Measurements from ENCODE around the gene FOXN4.
"Not testable (repeated sequence)": the region's sequence is repeated elsewhere in the genome, so short reads cannot be mapped to it uniquely, and the experiment has no call there.

Gene FOXN4

DNA sequence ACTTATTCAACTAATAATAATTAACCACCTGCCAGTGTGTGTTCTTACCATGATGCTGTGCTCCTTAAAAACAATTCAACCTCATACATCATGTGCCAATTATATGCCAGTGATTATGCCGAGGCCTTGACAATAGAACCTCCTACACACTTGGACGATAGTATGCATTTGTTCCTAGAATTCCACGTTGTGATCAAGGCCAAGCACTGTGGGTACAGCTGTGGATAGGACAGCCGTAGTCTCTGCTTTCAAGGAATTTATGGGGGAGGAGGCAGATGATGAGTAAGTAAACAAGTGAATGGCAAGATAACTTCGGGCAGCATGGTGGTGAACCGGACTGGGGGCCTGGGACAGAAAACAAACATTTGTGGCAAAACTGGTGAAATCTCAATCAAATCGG lies 20.6 kb upstream of the FOXN4 start:
- H3K9me3 ChIP-seq (ENCODE audit: control insufficient read depth, insufficient read depth, low read length): no peaks in the 10 kb centered on the region
- no peaks in the 10 kb centered on the region for H3K4me1 ChIP-seq (ENCODE audit: insufficient read depth, low read length)
- no peak overlapping the region for H3K9ac ChIP-seq (ENCODE audit: low read depth, low read length)
- H3K36me3 ChIP-seq (ENCODE audit: insufficient read depth, low read length): no peaks in the 10 kb centered on the region

DNA sequence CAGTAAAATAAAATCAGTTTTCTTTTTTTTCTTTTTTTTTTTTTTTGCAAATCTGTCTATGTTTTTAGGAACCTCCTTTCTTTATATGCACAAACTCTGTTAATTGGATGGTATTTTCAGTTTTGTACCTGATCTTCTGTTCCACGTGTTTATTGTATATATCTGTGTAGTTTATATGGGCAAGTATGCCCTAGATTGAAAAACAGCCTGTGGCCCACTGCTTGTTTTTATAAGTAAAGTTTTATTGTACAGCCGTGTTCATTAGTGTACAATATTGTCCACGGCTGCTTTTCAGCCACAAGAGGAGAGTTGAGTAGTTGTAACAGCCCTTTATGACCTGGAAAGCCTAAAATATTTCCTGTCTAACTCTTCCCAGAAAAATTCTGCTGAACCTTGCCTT lies 19.9 kb upstream of the FOXN4 start:
- no peaks in the 10 kb centered on the region for H3K4me1 ChIP-seq (ENCODE audit: insufficient read depth, low read length)
- no peaks in the 10 kb centered on the region for H3K36me3 ChIP-seq (ENCODE audit: insufficient read depth, low read length)
- no peaks in the 10 kb centered on the region for H3K9me3 ChIP-seq (ENCODE audit: control insufficient read depth, insufficient read depth, low read length)
- H3K9ac ChIP-seq (ENCODE audit: low read depth, low read length): no peak overlapping the region

DNA sequence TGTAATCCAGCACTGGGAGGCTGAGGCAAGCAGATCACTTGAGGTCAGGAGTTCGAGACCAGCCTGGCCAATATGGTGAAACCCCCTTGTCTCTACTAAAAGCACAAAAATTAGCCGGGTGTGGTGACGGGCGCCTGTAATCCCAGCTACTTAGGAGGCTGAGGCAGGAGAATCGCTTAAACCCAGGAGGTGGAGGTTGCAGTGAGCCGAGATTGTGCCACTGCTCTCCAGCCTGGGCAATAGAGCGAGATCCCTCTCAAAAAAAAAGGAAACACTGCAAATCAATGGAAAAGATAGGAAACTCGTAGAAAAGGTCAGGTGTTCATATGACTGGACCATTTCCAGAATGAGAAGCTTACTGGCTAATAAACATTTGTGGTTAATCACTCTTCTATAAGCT lies 12.2 kb upstream of the FOXN4 start:
- not testable (repeated sequence) for H3K9me3 ChIP-seq (ENCODE audit: control insufficient read depth, insufficient read depth, low read length); H3K36me3 ChIP-seq (ENCODE audit: insufficient read depth, low read length); H3K4me1 ChIP-seq (ENCODE audit: insufficient read depth, low read length); H3K9ac ChIP-seq (ENCODE audit: low read depth, low read length)

DNA sequence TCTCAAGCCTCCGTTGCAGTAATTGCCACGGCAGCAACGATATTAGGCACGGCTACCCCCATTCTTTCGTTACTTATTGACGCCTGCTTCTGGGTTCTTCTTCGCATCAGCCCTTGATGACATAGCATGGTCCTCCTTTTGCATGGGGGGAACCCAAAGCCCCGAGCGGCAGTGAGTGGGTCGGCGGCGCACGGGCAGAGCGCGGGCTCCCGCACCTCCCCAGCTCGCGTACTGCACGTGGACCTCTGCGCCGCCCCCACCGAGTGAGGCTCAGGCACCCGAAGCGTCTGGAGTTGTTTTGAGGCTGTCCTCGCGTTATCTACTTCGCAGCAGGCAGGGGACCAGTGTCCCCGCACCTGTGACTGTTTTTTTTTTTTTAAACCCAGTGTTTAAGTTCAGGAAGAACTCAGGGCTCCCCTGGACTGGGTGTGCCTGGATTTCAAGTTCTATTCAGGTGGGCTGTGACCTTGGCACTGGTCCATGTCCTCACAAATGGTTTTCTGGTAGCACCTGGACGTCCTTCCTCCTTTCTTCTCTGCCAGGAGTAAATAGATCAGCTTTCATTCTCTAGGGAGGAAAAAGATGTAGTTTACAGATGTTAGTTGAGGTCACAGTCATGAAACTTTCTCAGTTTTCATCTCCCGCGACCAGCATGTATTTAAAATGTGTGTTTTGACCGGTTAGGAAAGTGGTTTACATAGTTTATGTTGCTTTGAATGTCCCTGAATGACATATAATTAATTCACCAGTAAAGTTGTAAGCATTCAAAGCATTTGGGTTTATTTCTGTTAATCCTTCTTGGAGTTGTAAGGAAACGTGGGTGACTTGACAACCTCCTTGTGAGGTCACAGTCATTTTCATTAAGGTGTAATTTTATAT lies 1.4 kb upstream of the FOXN4 start:
- Histone ChIP-seq H3K9ac (ENCODE audit: low read depth, low read length) (peak overlapping the region; percentile 73; the same call in 1 of the 2 replicates), H3K4me1 (ENCODE audit: insufficient read depth, low read length) (no peaks in the 10 kb centered on the region), H3K9me3 (ENCODE audit: control insufficient read depth, insufficient read depth, low read length) (no peaks in the 10 kb centered on the region), H3K36me3 (ENCODE audit: insufficient read depth, low read length) (no peaks in the 10 kb centered on the region)

DNA sequence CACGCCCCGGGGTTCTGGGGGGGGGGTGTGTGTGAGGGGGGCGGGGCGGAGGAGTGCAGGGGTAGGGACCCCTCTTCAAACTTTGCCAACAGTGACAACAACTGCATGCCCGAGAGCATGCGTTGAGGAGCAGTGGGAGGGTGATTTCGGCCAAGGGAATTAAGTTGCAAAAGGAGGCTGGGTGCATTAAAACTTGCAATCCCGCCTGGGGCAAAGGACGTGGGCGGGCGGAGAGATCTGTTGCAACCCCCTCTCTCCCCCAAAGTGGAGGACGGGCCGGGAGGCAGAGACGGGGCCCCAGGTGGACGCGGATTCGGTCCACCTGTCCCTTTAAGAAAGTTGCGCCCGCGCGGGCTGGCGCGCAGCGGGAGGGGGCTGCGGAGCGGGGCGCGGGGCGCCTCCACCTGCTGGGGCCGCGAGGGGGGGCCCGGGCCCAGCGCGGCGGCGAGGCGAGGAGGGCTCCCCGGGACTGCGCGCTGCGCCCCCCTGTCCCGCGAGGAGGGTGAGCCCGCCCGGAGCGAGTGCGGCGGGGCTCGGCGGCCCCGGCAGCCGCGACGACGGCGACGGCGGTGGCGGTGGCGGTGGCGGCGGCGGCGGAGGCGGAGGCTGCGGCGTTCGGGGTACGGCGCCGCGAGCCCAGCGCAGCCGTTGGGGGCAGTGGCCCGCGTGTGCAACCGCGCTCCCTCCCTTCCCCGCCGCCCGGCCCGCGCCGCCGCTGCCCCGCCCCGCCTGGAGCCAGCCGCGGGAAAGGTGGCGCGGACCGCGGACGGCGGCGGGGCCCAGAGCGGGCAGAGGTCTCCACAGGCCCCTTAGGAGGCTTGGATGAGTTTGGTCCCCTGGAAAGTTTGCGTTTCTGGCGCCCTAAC lies 530 bp upstream of the FOXN4 start:
- Histone ChIP-seq H3K9me3 (ENCODE audit: control insufficient read depth, insufficient read depth, low read length) (no peaks in the 10 kb centered on the region), H3K36me3 (ENCODE audit: insufficient read depth, low read length) (no peaks in the 10 kb centered on the region), H3K4me1 (ENCODE audit: insufficient read depth, low read length) (no peaks in the 10 kb centered on the region), H3K9ac (ENCODE audit: low read depth, low read length) (peak overlapping the region; percentile 73)

DNA sequence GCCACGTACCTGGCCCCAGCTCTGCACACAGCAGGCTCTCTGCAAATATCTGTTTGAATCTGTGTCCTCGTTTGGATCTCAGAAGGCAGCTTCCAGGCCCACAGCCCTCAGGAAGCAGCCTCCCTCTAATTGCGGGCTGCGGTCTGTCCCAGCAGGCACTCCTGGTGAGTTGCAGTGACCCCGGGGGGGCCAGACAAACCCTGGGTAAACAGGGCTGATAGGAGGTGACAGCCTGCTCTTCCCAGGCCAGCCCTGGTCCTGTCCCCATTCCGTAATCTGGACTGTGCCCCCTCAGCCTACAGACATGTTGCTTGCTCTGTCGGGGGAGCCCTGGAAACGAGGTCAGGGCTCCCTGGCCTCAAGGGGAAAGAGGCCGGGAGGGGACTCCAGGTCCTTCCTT lies 2.0 kb downstream of the FOXN4 start:
- no peak overlapping the region for H3K9ac ChIP-seq (ENCODE audit: low read depth, low read length)
- H3K4me1 ChIP-seq (ENCODE audit: insufficient read depth, low read length): peaks cover 2% of the 10 kb centered on the region; the same call in 1 of the 2 replicates
- H3K36me3 ChIP-seq (ENCODE audit: insufficient read depth, low read length): no peaks in the 10 kb centered on the region
- H3K9me3 ChIP-seq (ENCODE audit: control insufficient read depth, insufficient read depth, low read length): no peaks in the 10 kb centered on the region

DNA sequence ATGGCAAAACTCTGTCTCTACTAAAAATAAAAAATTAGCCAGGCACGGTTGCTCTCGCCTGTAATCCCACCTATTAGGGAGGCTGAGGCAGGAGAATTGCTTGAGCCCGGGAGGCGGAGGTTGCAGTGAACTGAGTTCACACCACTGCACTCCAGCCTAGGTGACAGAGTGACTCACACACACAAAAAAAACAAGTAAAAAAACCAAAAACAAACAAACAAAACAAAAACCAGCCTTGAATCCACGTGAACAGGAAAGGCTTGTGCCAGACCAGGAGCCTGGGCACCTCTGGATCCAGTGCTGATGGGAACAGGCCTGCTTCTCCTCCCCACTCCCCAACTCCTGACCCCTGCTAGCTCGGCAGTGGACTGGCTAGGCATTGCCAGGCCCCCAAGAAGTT lies 3.5 kb downstream of the FOXN4 start:
- no peaks in the 10 kb centered on the region for H3K36me3 ChIP-seq (ENCODE audit: insufficient read depth, low read length)
- no peaks in the 10 kb centered on the region for H3K9me3 ChIP-seq (ENCODE audit: control insufficient read depth, insufficient read depth, low read length)
- H3K9ac ChIP-seq (ENCODE audit: low read depth, low read length): no peak overlapping the region
- H3K4me1 ChIP-seq (ENCODE audit: insufficient read depth, low read length): peaks cover 5% of the 10 kb centered on the region; the same call in 1 of the 2 replicates

DNA sequence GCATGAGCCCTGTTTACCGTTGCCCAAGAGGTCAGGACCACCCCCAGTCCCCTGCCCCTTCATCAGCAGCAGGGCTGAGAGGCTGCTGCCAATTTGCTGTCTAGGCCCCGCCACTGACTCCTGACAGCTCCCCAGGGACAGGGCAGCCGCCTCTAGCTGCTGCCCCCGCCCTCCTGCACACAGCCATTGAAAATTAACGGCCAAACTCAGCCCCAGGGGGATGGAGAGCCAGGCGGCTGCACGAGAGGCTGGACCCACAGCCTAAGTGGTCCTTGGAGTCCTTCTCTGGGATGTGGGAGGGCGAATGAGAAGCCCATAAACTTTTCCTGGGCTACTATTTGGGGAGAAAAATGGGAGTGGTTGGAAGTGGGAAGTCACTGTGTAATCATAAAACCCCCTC lies 4.6 kb downstream of the FOXN4 start:
- H3K36me3 ChIP-seq (ENCODE audit: insufficient read depth, low read length): no peaks in the 10 kb centered on the region
- H3K9me3 ChIP-seq (ENCODE audit: control insufficient read depth, insufficient read depth, low read length): no peaks in the 10 kb centered on the region
- H3K4me1 ChIP-seq (ENCODE audit: insufficient read depth, low read length): peaks cover 5% of the 10 kb centered on the region; the same call in 1 of the 2 replicates
- H3K9ac ChIP-seq (ENCODE audit: low read depth, low read length): no peak overlapping the region

DNA sequence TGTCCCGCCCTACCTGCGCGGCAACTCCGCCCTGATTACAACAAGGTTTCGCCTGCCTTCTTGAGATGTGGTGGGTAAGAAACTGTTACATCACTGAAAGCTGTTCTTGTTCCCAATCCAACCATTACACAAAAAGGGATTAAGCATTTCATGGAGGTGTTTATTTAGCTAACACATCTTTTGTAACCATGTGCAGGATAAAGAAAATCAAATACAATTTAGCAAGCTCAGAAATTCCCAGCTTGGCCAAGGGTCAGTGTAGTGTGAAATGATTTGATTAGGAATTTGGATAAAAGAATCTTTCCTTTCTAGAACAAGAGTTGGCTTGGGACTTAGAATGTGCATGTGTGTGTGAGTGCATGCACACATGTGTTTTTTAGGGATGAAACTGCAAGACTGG lies 6.3 kb downstream of the FOXN4 start:
- H3K9ac ChIP-seq (ENCODE audit: low read depth, low read length): no peak overlapping the region
- no peaks in the 10 kb centered on the region for H3K36me3 ChIP-seq (ENCODE audit: insufficient read depth, low read length)
- H3K4me1 ChIP-seq (ENCODE audit: insufficient read depth, low read length): peaks cover 5% of the 10 kb centered on the region; the same call in 1 of the 2 replicates
- no peaks in the 10 kb centered on the region for H3K9me3 ChIP-seq (ENCODE audit: control insufficient read depth, insufficient read depth, low read length)

DNA sequence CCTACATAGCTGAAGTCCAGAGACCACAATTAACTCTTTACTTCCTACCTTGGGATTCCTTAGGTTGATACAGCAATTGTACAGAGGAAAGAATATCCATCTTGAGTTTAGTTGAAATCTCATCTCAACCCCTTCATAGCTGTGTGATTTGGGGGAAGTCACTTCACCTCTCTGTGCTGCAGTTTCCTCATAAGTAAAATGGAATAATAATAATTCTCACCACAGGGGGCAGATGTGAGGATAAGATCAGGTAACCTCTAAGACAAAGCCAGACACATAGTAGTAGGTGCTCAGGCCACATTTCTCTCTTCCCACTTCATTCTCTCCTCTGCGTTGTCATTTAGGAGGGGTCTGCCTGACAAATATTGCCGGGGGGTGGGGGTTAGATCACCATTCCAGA lies 6.7 kb downstream of the FOXN4 start:
- Histone ChIP-seq H3K9ac (ENCODE audit: low read depth, low read length) (no peak overlapping the region), H3K9me3 (ENCODE audit: control insufficient read depth, insufficient read depth, low read length) (no peaks in the 10 kb centered on the region), H3K36me3 (ENCODE audit: insufficient read depth, low read length) (no peaks in the 10 kb centered on the region)

DNA sequence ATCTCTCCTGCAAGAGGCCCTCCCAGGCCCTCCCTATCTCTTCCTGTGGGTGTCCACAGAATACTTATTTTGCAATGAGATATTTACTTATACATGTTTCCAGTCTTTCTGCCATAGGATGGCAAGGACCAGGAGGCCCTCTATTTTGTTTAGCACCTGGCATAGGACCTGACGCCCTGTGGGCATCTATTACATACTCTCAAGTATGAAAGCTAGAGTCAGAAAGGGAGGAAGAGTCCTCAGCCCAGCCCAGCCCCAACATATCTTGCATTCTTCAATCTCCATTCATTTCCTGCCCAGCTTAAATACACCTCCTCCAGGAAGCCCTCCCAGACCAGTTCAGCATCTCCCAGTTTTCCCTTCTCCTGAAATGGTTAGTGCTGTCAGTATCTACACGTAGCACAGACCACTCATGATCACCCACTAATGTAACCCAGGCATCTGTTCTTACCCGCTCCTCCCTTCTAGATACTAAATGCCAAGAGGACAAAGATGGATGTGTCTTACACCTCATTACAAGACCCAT lies 7.4 kb downstream of the FOXN4 start:
- peaks cover 5% of the 10 kb centered on the region; the same call in 1 of the 2 replicates for H3K4me1 ChIP-seq (ENCODE audit: insufficient read depth, low read length)

More for the DNA sequence above, 6.7 kb downstream of the FOXN4 start:
- H3K4me1 ChIP-seq (ENCODE audit: insufficient read depth, low read length): peaks cover 5% of the 10 kb centered on the region; the same call in 1 of the 2 replicates

DNA sequence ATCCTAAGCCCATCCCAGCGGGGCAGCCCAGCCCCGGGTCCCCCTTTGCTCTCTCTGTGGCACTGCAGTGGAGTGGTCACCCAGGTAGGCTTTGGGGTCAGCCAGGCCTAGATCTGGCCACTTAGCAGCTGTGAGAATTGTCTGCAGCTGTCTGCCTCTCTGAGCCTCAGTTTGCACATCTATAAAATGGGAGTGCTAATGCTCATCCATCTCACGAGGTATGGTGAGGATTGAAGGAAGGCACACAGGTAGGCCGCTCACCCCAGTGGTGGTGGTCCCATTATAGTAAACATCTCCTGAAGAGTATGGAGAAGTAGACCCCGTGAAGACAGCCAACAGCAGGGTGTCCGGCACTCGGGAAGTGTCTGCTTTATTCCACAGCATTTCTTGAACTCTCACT lies 9.2 kb downstream of the FOXN4 start:
- Histone ChIP-seq H3K9me3 (ENCODE audit: control insufficient read depth, insufficient read depth, low read length) (no peaks in the 10 kb centered on the region), H3K9ac (ENCODE audit: low read depth, low read length) (no peak overlapping the region), H3K4me1 (ENCODE audit: insufficient read depth, low read length) (peaks cover 5% of the 10 kb centered on the region; the same call in 1 of the 2 replicates), H3K36me3 (ENCODE audit: insufficient read depth, low read length) (no peaks in the 10 kb centered on the region)

More for the DNA sequence above, 7.4 kb downstream of the FOXN4 start:
- H3K36me3 ChIP-seq (ENCODE audit: insufficient read depth, low read length): no peaks in the 10 kb centered on the region
- H3K9ac ChIP-seq (ENCODE audit: low read depth, low read length): no peak overlapping the region
- no peaks in the 10 kb centered on the region for H3K9me3 ChIP-seq (ENCODE audit: control insufficient read depth, insufficient read depth, low read length)

DNA sequence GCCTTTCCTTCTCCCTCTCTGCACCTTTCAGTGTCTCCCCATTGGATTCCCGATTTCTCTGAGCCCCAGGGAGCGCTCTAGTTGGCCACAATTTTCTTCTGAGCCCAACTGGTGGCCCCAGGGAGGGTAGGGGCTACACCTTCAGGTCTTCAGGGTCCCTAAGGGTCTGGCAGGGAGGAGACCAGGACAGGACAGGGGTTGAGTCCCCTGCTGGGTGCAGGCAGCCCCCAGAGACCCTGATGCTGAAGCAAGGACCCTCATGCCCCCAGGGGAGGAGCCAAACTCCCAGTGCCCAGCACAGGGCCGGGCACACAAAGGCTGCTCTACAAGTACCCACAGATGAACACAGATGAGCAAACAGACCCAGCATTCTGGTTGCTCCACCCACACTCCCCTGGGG lies 12.7 kb downstream of the FOXN4 start:
- H3K36me3 ChIP-seq (ENCODE audit: insufficient read depth, low read length): no peaks in the 10 kb centered on the region
- no peak overlapping the region for H3K9ac ChIP-seq (ENCODE audit: low read depth, low read length)
- no peaks in the 10 kb centered on the region; the same call in 1 of the 2 replicates for H3K4me1 ChIP-seq (ENCODE audit: insufficient read depth, low read length)
- H3K9me3 ChIP-seq (ENCODE audit: control insufficient read depth, insufficient read depth, low read length): no peaks in the 10 kb centered on the region

DNA sequence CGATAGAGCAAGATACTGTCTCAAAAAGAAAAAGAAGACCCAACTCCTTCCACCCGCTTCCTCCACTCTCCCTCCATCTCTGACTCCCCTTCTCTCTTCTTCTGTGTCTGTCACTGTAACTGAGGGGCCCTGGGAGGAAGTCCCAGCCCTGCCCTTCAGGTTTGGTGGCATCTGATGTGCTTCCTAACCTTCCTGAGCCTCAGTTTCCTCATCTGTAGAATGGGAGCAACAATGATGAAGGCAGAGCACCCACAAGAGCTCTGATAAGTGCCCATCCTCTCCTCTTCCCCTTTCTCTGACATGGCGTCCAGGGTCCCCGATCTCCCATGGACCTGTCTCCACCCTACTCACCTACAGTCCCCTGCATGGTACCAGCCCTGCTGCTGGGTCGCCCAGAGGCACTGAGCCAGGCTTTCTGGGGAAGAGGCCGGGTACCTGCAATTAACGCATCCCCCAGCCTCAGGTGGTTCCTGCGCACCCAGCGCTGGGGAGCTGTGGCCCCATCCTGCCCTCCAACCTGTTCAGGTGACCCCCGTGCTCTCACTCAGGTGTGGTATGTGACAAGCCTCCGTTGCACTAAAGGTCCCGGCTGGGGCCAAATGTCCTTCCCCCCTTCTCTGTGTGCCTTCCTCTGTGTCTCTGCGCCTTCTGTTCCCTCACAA lies 13.2 kb downstream of the FOXN4 start:
- Histone ChIP-seq H3K9ac (ENCODE audit: low read depth, low read length) (no peak overlapping the region), H3K9me3 (ENCODE audit: control insufficient read depth, insufficient read depth, low read length) (no peaks in the 10 kb centered on the region), H3K36me3 (ENCODE audit: insufficient read depth, low read length) (no peaks in the 10 kb centered on the region), H3K4me1 (ENCODE audit: insufficient read depth, low read length) (no peaks in the 10 kb centered on the region; the same call in 1 of the 2 replicates)

Measured in ES-I3 (cell line).